ES-I3 (cell line): ENCODE results near the gene MINK1.
"Not testable (repeated sequence)": the region's sequence is repeated elsewhere in the genome, so short reads cannot be mapped to it uniquely, and the experiment has no call there.

Experiments used
- H3K36me3 ChIP-seq: 2 replicates; pipeline ENCODE4 v1.6.1; 2013; ENCODE audit warnings: mild to moderate bottlenecking, low read length, control low read depth, moderate library complexity; ENCODE audit not compliant: insufficient read depth
- H3K4me1 ChIP-seq: 2 replicates; pipeline ENCODE4 v1.6.1; 2013; ENCODE audit warnings: mild to moderate bottlenecking, control low read depth, low read length; ENCODE audit not compliant: insufficient read depth
- H3K9ac ChIP-seq: 2 replicates; pipeline ENCODE4 v1.6.1; 2013; ENCODE audit warnings: low read depth, mild to moderate bottlenecking, low read length, moderate library complexity
- H3K9me3 ChIP-seq: 2 replicates; pipeline ENCODE4 v1.6.1; 2013; ENCODE audit warnings: mild to moderate bottlenecking, low read length, moderate library complexity; ENCODE audit not compliant: control insufficient read depth, insufficient read depth

Gene MINK1

DNA sequence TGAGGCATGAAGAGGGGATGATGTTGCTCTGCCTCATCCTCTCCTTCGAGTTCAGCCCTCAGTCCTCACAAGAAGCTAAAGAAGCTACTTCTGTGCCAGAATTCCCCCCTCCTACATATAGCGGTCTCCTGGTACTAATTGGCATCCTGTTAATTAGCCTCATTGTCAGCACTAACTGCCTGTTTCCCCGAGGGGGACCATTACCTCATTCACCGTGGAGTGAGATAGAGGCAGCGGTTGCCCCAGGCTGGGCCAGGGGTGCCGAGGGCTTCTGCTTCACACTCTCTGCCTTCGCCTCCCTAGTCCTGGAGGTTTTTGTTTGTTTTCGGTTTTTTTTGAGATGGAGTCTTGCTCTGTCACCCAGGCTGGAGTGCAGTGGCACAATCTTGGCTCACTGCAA, 5.7 kb upstream of the MINK1 start:
- Histone ChIP-seq H3K9ac (no peak overlapping the region; the same call in 1 of the 2 replicates), H3K36me3 (no peaks in the 10 kb centered on the region), H3K4me1 (0 out of 2 replicates have a peak, but pooled peaks cover 4% of the 10 kb centered on the region), H3K9me3 (no peaks in the 10 kb centered on the region)

DNA sequence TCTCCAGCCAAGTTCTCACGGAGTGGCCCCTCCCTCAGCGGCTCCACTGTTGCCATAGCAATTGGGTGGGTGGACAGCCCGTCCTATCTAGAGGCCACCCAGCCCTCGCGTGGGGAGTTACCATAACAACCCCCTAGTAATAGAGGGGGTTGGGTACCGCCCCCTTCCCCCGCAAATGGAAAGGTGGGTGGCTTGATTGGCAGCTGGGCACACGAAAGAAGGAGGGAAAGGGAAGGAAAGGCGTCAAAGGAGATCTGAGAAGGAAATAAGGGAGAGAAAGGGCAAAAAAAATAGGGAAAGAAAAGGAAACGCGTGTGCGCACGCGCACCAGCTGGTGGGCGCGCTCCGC, 337 bp upstream of the MINK1 start:
- Histone ChIP-seq H3K4me1 (peaks cover 12% of the 10 kb centered on the region), H3K9ac (peak overlapping the region; percentile 80)
- not testable (repeated sequence) for H3K9me3 ChIP-seq, H3K36me3 ChIP-seq

DNA sequence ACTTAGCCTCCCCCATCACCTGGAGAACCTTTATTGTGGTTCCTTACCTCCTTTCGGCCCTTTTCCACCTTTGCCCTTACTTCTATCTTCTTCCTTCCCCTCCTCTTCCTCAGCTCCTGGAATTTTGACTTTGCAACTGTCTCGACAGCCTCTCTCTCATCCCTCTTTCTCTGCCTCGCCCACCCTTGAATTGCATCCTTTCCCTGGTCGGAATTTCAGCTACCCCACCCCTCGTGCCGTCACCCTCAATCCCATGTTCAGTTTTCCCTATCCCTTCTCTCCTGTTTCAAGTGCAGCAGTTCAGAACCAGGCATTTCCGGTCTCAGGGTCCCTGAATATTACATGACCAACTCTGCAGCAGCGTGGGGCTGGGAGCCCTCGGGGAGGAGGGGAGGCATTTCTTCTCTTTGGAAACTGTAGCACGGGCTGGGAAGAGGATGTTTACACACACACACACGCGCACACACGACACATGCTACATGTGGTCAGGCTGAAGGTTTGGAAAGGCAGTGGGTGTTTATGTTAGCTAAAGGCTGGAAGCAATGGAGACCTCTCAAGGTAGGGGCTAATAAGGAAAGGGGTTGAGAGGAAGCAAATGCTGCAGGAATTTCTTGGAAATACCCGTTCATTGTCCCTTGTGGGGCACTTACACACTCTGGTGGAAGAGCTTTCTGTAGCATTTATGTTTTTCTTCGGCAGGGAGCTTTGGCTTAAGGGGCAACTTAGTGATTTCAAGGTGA, 971 bp downstream of the MINK1 start:
- H3K9ac ChIP-seq: peak overlapping the region; percentile 80
- peaks cover 7% of the 10 kb centered on the region; the same call in 1 of the 2 replicates for H3K36me3 ChIP-seq
- peaks cover 12% of the 10 kb centered on the region for H3K4me1 ChIP-seq
- no peaks in the 10 kb centered on the region for H3K9me3 ChIP-seq

DNA sequence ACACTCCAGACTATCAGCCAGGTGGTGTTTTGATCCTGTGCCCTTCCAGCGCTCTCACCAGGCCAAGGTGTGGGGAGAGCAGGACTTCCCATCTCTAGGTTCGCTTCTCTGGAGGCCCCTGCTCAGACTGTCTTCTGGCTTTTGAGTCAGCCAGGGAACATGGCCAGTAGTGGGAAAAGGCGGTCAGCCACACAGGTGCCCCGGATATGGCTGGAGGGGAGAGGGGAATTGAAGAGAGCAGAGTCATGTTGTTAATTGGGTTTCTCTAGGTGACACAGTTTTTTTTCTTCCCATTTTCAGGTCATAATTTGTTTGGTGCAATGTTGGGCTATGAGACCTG, 1.5 kb downstream of the MINK1 start:
- Histone ChIP-seq H3K9me3 (no peaks in the 10 kb centered on the region), H3K9ac (peak overlapping the region; percentile 80; the same call in 1 of the 2 replicates), H3K4me1 (peaks cover 12% of the 10 kb centered on the region), H3K36me3 (peaks cover 7% of the 10 kb centered on the region; the same call in 1 of the 2 replicates)

DNA sequence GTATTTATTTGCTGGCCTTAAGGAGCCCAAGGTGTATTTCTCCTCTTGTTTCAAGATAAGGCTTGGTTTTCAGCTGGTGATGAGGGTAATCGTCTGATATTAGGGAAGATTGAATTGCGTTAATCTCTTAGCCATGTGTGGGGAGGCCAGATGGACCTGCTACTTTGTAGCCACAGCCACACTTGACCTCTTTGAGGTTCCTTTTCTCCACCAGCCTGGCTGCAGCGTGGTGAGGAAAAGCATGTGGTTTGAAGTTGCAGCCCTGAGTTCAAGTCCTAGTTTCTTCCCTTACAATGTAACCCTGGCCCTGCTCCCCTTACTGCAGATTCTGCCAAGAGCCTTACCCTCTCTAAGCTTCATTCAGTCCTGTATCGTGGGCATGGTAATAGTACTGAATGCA, 3.1 kb downstream of the MINK1 start:
- H3K9me3 ChIP-seq: no peaks in the 10 kb centered on the region
- H3K4me1 ChIP-seq: peaks cover 20% of the 10 kb centered on the region
- peaks cover 7% of the 10 kb centered on the region; the same call in 1 of the 2 replicates for H3K36me3 ChIP-seq
- H3K9ac ChIP-seq: no peak overlapping the region

DNA sequence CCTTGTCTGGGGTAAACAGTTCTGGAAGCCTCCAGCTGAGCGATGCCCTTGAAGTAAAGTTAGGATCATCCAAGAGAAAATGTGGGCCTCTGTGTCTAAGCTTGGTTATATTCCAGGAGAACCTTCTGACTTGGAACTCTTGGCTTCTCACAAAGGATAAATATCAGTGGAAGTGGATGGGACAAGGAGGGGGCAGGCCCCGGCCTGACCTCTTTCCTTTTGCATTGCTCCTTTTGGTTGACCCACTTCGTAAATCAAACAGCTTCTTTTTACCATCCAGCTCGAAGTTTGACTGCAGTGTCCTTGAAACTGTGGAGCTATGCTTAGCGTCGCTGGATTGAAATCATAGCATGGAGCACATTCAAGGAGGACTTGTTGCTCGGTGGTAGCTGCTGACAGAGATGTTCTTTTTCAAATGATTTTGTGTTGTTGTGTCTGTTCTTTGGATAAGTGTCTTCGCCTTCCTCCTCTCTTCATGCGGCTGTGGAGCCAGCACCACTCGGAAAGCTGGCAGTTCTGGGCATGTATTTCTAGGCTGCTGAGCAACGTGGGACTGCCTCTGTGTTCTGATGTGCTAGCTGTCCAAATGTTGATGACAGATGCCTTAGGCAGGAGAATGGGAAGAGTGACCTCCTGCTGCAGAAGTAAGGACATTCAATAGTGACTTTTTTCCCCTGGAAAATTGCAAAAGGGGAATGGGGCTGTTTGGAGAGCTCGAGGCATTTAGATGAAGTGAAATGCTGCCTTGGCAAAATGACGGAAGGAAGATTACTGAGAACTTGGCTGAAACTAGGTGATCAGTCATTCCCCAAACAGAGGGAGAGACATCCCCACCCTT, 4.5 kb downstream of the MINK1 start:
- no peak overlapping the region for H3K9ac ChIP-seq
- H3K4me1 ChIP-seq: peaks cover 20% of the 10 kb centered on the region
- peaks cover 7% of the 10 kb centered on the region; the same call in 1 of the 2 replicates for H3K36me3 ChIP-seq
- no peaks in the 10 kb centered on the region for H3K9me3 ChIP-seq

DNA sequence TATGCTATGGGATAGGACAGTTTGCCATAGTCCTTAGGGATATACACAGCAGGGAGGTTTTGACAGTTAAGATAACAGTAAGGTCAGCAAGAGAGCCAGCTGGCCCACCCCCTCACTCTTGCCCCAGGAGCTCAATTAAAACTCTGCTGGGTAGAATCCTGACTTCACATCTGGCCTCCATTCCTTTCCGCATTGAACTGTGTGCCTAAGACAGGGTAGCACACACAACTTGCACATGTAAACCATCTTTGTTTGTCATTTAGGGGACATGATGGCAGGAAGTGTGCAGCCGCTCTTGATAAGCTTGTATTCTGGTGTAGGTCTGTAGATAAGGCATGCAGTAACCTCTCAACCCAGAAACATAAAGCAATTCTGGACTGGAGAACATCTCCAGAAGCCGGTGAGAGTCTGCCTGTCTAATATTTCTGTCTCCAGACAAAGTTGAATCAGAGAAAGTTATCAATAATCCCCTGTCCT, 5.2 kb downstream of the MINK1 start:
- Histone ChIP-seq H3K36me3 (peaks cover 7% of the 10 kb centered on the region; the same call in 1 of the 2 replicates), H3K9me3 (no peaks in the 10 kb centered on the region), H3K4me1 (peaks cover 20% of the 10 kb centered on the region), H3K9ac (no peak overlapping the region)

DNA sequence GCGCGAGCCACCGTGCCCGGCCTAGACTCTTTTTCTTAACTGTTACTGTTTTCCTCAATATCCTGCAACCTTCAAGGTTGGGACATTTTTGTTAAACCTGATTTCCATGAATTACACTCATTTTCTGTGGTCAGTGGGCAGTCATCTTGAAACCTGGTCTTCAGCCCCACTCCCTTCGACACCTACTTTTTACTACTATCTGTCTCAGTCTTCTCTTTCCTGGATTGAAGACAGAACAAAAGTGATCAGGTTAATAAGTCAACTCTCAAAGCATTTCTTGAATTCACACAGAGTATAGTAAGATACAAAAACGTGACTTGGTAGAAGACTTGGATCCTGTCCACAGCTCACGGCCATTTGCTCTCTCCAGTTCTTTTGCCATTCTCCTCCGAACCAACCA, 6.1 kb downstream of the MINK1 start:
- H3K36me3 ChIP-seq: peaks cover 7% of the 10 kb centered on the region; the same call in 1 of the 2 replicates
- peaks cover 19% of the 10 kb centered on the region for H3K4me1 ChIP-seq
- H3K9me3 ChIP-seq: no peaks in the 10 kb centered on the region
- H3K9ac ChIP-seq: no peak overlapping the region

DNA sequence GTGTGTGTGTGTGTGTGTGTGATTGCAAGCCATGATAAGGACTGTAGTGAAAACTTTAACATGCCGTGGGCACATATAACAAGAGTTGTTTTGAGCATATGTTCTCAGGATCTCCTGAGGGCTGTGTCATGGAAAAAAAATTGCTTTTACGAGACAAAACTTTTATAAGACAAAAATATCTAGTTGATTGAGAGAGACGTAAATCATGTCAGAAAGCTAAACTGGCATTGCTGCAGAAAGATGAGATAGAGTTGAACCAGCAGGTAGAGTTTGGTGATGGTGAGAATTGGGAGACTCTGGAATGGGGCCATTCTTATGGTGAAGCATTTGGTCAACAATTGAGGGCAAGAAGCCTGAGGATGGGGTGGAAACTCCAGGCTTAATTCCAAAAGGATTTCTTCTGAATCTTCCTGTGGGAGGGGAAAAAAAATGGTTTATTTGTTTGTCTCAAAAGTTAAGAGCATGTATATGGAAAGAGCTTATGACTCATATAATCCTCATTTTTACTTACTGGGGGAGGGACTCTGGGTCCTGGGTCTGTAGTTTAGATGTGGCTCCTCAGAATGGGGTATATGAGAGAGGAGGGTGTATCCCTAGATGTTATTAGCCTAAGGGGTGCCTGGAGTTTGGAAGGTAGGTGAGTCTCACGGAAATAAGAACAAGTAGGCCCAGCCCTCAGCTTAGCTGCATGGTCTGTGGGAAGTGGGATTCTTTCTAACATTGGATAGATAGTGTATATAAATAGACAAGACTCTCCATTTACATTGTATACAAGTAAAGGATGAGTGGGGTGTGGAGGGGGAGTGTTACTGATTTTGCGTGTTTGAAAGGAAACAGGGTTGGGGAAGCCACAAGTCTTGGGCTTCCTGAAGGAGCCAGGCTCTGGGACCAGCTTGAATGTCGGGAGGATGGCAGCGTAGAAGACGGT, 7.1 kb downstream of the MINK1 start:
- Histone ChIP-seq H3K36me3 (peaks cover 7% of the 10 kb centered on the region; the same call in 1 of the 2 replicates), H3K9me3 (no peaks in the 10 kb centered on the region), H3K9ac (no peak overlapping the region)

DNA sequence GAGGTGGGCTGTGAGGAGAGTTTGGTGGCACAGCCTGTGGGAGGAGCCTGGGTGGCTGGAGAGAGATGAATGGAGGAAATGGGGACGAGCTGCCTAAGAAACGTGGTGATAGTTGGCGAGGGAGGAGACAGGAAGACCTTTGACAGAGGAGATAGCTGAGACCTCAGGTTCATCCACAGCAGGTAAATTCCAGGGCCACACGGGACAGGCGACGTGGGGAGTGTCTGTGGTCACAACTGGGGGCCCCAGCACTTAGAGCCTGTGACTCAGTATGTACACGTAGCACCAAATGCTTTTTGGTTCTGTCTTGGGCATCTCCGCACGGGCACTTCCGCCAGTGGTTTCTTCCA, 7.7 kb downstream of the MINK1 start:
- Histone ChIP-seq H3K9me3 (no peaks in the 10 kb centered on the region), H3K9ac (no peak overlapping the region), H3K36me3 (peaks cover 7% of the 10 kb centered on the region; the same call in 1 of the 2 replicates), H3K4me1 (peaks cover 10% of the 10 kb centered on the region; the same call in 1 of the 2 replicates)

More for the DNA sequence above, 7.1 kb downstream of the MINK1 start:
- peaks cover 13% of the 10 kb centered on the region; the same call in 1 of the 2 replicates for H3K4me1 ChIP-seq

DNA sequence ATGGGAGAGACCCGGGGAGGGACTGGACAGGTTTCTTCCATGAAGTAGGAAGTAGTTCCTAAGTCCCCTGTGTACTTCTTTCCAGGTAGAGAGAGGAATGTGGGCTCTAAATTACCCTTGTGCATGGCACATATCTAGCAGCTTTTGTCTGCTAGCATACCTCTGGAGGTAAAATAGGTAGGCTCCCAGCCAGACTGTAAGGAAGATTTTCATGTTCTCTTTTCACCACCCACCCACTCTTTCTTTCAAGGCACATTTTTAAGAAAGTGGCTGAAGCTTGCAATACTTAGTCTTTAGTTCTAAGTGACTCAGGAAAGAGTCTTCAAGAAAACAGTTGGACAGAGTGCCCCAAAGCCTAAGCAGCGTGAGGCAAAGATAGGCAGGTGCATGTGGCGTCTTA, 9.2 kb downstream of the MINK1 start:
- no peaks in the 10 kb centered on the region for H3K9me3 ChIP-seq
- peaks cover 12% of the 10 kb centered on the region; the same call in 1 of the 2 replicates for H3K4me1 ChIP-seq

DNA sequence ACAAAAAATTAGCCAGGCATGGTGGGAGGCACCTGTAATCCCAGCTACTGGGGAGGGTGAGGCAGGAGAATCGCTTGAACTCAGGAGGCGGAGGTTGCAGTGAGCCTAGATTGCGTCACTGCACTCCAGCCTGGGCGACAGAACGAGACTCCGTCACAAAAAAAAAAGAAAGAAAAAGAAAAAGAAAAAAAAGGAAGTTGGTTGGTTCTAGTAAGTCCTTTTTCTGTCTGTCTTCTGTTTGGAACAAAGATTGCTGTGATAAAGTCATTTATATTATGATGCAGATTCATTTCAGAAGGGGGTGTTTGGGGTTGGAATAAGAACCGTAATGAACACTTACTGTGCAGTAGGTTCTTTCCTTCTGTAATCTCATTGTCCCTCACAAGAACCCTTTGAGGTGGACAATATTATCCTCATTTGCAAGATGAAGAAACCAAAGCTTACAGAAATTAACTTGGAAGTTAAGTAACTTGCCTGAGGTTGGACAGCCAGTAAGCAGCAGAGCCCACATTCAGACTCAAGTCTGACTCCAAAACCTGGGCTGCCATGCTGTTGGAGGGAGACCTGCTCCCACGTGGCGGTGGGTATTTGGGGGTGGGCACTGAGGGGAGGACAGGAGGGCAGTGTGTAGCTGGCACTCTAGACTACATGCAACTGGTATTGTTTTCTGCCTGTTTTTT, 10.3 kb downstream of the MINK1 start:
- Histone ChIP-seq H3K9me3 (no peaks in the 10 kb centered on the region), H3K4me1 (peaks cover 21% of the 10 kb centered on the region), H3K9ac (no peak overlapping the region), H3K36me3 (no peaks in the 10 kb centered on the region)

More for the DNA sequence above, 9.2 kb downstream of the MINK1 start:
- H3K36me3 ChIP-seq: peaks cover 3% of the 10 kb centered on the region; the same call in 1 of the 2 replicates
- H3K9ac ChIP-seq: no peak overlapping the region

DNA sequence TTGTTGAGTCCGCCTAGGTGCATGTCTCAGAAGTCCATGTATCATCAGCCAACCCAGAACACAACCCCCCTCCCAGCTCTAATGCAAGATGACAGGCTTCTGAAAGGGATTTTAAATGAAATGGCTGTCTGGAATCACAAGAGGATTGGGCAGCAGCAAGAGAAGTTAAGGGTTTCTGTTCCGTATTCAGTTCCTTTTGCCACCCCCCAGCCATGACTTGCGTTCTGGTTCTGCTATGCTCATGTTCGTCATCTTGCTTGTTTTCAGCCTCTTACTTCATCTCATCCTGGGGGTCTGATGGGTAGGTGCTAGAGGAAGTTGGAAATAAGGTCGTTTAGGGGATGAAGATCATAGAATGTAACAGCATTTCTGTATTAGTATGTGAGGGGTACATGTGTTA, 12.0 kb downstream of the MINK1 start:
- Histone ChIP-seq H3K36me3 (no peaks in the 10 kb centered on the region), H3K4me1 (peaks cover 36% of the 10 kb centered on the region), H3K9ac (no peak overlapping the region), H3K9me3 (no peaks in the 10 kb centered on the region)
